Activated gamma-delta T cell treated with anti-CD3 and anti-CD28 coated beads, Interleukin-2, amount 50 U/mL, for 16 hours (primary cell): Measurements from ENCODE around the gene SETD3.
"Not testable (repeated sequence)": the region's sequence is repeated elsewhere in the genome, so short reads cannot be mapped to it uniquely, and the experiment has no call there.

Experiments used
- DNase-seq: peaks from one replicate; pipeline ENCODE4 v3.0.0-alpha.2; 2020; ENCODE audit warnings: low read depth

SETD3 gene

DNA sequence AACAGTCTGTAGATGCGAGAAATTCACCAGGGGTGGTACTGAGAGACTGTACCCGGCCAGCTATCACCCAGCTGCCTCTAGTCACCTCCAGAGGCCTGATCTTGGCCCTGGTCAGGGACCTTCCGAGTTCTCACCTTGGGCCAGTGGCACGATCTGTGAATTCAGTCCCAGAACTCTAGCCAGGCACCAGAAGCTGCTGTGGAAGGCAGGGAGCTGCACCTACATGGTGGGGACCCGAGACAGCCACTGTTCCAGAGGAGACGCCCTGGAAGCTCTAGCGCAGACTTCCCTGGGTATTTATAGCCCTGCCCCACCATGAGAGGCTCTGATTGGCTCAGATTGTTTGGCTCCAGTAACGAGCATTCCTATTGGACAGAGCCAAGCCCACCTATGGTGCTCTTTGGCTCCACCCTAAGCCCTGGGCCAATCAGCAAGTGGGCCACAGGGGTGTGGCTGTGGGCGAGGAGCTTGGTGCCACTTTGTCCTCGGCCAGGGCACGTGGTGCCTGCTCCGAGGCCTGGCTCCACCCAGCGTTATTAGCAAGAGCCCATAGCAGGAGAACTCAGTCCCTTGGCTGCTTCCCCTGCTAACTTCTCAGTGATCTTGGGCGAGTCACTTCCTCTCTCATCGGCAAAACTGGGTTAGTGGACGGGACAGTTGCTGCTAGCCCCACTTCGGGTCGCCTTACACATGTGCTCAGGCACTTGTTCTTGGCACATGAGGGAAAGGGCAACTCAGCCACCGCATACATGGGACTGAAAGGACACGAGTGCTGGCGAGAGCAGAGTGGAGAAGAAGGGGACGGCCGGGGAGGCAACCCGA is 119.7 kb downstream of the SETD3 start:
- DNase-seq = no peak

DNA sequence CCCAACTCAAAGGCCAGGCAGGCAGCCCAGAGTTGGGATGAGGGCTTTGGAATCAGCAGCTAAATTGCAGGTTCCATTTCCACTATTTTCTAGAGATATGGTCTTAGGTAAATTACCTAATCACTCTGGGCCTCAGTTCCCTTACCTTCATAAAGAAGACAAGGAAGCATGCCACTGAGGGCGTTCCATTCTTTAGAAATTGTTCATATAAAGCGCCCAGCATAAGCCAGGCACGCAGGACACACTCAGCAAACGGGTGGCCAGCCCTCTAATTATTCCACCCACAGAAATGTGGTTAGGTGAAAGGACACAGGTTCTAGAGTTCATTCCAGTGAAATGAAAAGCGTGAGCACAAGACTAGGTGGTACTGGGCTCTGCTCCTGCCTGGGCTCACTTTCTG is 120.8 kb downstream of the SETD3 start:
- no peak for DNase-seq

DNA sequence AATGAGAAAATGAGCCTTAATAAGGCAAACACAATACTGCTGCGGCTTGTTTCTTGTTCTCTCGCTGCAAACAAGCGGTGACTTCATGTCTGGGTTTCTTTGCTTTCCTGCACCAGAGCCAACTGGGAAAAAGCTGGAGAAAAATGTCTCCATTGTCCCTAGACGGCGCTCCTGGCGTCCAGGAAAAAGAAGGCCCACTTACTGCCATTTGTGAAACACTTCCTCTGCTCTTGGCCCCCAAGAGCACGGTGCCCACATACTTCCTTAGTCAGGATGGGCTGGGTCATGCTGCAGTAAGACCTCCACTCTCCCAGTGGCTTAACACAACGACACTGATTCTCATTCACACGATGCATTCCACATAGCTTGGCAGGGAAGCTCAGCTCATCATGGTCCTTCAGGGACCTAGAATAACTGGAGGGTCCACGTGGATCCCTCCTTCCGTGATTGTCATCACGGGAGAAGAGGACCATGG is 122.7 kb downstream of the SETD3 start:
- DNase-seq = no peak

GRCh38 chr14:99357151-99357915 is 123.3 kb downstream of the SETD3 start:
- no peak for DNase-seq

DNA sequence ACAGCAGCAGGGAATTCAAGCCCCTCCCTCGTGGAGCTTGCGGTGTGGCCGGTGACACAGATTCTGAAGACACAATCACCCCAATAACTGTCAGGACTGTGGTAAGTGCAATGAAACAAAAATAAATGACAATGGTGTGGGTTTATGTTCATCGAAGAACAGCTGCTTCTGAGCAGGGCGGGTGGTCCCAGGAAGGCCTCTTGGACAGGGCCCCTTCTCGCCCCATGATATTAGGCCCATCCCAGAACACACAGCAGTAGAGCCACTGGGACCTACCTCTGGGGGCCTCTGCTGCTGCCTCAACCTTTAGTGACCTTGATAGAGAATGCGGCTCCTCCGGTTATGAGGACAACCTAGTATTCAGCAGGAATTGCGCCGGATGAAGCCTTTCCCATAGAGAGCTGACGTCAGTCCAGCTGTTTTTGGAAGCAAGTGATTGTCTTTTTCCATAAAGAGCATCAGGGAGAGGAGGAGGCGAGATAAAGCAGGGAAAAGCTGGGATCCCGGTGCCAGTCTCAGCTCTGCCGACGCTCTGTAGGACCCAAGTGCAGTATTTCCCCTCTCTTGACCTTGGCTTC is 124.5 kb downstream of the SETD3 start:
- DNase-seq = no peak

GRCh38 chr14:99354166-99354875 is 126.3 kb downstream of the SETD3 start:
- DNase-seq = no peak

- no peak for DNase-seq
Observed at GRCh38 chr14:99352688-99353280, 127.9 kb downstream of the SETD3 start.

DNA sequence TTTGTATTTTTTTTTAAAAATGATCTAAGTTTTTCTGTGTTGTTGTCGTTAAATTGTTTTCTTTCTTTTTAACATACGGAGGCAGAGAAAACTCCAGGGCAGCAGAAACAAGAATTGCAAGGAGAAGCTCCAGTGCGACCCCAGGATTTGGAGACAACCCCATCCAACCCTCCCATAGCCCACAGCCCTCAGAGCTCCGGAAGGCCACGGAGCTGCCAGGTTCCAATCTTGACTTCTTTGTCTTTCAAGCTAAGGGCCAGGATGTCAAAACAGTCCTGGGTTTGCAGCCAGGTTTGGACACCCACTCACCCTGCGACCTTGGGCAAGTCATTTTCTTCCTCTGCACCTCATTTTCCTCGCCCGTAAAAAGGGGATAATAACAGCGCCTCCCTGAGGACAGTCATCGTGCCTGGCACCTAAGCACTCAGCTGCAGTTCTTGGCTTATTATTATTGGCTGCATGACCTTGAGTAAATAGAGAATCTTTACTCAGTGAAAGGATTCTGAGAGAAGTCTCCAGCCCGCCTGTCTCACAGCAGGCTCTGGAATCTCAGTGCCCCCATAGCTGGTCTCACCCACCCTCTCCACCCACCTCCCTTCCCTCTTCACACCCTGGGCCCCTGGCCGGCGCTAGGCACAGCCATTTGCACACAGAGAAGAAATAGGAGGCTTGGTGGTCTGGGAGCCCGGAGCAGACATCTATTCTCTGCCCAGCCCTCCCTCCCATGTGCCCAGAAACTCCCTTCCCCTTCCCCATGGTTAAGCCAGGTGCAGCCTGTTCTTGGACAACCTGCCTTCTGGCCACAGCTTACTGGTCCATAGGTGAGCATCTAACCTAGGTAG is 129.3 kb downstream of the SETD3 start:
- no peak for DNase-seq

GRCh38 chr14:99350751-99351150 is 129.9 kb downstream of the SETD3 start:
- DNase-seq = no peak

- no peak for DNase-seq
Observed at GRCh38 chr14:99349721-99350495, 130.8 kb downstream of the SETD3 start.

- no peak for DNase-seq
Observed at GRCh38 chr14:99348816-99349614, 131.6 kb downstream of the SETD3 start.

GRCh38 chr14:99348231-99348630 is 132.4 kb downstream of the SETD3 start:
- not testable (repeated sequence) for DNase-seq
